Left kidney (tissue), 2 donors: ENCODE data around the gene SELENON. TPM values are rescaled to one million over a fixed set of nuclear protein-coding genes. Genes with fewer than 3 reads are reported as not detected.
A peak's percentile ranks its signal among the peaks of the same experiment; 100 is the strongest.

ENCODE experiments used
- DNase-seq: peaks from one replicate; pipeline ENCODE4 v3.0.0-alpha.2; 2013
- polyA plus RNA-seq: library from polyadenylated mRNA; unstranded; fragments of 120-200 nt; gene quantifications from one replicate; pipeline ENCODE4 v1.2.1, GENCODE V29; 2013; ENCODE audit not compliant: insufficient read length

SELENON gene
- polyA plus RNA-seq, 1 donor = 75.1 TPM

GRCh38 chr1:25769625-25770383, 30.2 kb upstream of the SELENON start:
- no peak for DNase-seq

- no peak for DNase-seq
These were observed 29.3 kb upstream of the SELENON start for GRCh38 chr1:25770541-25771220.

- DNase-seq = peak; percentile 90
These were observed 28.5 kb upstream of the SELENON start for GRCh38 chr1:25771221-25772114.

GRCh38 chr1:25772164-25772563, 27.8 kb upstream of the SELENON start:
- no peak for DNase-seq

- DNase-seq = no peak
These were observed 27.2 kb upstream of the SELENON start for GRCh38 chr1:25772692-25773245.

GRCh38 chr1:25773441-25774125, 26.4 kb upstream of the SELENON start:
- DNase-seq = peak; percentile 71

GRCh38 chr1:25774206-25774803, 25.7 kb upstream of the SELENON start:
- no peak for DNase-seq

GRCh38 chr1:25774921-25775771, 24.8 kb upstream of the SELENON start:
- no peak for DNase-seq

- no peak for DNase-seq
These were observed 20.6 kb upstream of the SELENON start for GRCh38 chr1:25779388-25779787.

GRCh38 chr1:25779894-25780293, 20.1 kb upstream of the SELENON start:
- DNase-seq = no peak

GRCh38 chr1:25780318-25781129, 19.5 kb upstream of the SELENON start:
- no peak for DNase-seq

GRCh38 chr1:25781130-25781433, 18.9 kb upstream of the SELENON start:
- DNase-seq = no peak

- no peak for DNase-seq
These were observed 17.3 kb upstream of the SELENON start for GRCh38 chr1:25782608-25783201.

- DNase-seq = no peak
These were observed 15.4 kb upstream of the SELENON start for GRCh38 chr1:25784575-25785051.

GRCh38 chr1:25785333-25786067, 14.5 kb upstream of the SELENON start:
- no peak for DNase-seq

GRCh38 chr1:25786887-25787759, 12.9 kb upstream of the SELENON start:
- no peak for DNase-seq

GRCh38 chr1:25787760-25788166, 12.2 kb upstream of the SELENON start:
- no peak for DNase-seq
